C4-2B (cell line): ENCODE results near the gene ENOSF1.

ENCODE experiments used
- H3K27ac ChIP-seq: fragments of 450-650 bp; 2 replicates; pipeline ENCODE4 v1.5.1; 2017
- ZFX ChIP-seq: fragments of 450-650 bp; IDR thresholded peaks from 2 replicates; pipeline ENCODE4 v1.6.1; 2017
- TF ChIP-seq, protein P1 (sequence below): fragments of 450-650 bp; conservative IDR thresholded peaks from 2 replicates; pipeline ENCODE4 v1.5.1; 2017; ENCODE audit warnings: mild to moderate bottlenecking

Gene ENOSF1

DNA sequence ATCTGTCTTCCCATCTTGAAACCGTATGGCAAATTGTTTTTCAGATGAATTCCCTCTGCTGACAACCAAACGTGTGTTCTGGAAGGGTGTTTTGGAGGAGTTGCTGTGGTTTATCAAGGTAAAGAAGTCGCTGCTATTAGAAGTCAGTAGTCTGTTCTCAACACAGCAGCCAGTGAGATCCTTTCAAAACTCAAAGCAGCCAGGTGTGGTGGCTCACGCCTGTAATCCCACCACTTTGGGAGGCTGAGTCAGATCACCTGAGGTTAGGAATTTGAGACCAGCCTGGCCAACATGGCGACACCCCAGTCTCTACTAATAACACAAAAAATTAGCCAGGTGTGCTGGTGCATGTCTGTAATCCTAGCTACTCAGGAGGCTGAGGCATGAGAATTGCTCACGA, 52.8 kb downstream of the ENOSF1 start:
- H3K27ac ChIP-seq = peak overlapping the region; percentile 99
- no peak for TF ChIP-seq ZFX
- TF ChIP-seq, protein P1, sequence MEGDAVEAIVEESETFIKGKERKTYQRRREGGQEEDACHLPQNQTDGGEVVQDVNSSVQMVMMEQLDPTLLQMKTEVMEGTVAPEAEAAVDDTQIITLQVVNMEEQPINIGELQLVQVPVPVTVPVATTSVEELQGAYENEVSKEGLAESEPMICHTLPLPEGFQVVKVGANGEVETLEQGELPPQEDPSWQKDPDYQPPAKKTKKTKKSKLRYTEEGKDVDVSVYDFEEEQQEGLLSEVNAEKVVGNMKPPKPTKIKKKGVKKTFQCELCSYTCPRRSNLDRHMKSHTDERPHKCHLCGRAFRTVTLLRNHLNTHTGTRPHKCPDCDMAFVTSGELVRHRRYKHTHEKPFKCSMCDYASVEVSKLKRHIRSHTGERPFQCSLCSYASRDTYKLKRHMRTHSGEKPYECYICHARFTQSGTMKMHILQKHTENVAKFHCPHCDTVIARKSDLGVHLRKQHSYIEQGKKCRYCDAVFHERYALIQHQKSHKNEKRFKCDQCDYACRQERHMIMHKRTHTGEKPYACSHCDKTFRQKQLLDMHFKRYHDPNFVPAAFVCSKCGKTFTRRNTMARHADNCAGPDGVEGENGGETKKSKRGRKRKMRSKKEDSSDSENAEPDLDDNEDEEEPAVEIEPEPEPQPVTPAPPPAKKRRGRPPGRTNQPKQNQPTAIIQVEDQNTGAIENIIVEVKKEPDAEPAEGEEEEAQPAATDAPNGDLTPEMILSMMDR = no peak

DNA sequence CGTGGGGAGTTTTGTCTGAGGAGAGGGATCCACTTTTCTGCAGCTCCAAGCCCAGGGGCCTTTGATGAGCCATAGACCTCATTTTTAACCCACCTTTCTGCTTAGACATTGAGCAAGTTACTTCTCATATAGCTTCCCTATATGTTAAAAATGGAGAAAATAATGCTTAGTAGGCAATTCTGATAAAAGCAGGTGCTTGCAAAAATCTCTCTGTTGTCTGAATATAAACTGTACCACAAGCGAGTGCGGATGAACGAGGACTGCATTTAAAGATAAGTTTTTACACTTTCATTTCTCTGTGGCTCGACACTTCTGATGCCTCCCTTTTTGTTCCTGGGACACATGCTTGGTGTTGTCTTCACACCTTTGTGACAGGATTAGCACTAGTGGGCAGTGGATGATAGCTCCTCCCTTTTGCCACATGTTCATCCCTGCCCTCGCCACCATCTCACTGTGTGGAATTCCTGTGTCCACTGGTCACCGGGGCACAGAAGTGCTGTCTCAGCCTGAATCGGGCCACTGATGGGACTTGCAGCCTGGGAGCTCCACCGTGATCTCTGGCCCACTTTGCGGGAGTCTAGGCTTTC, 53.4 kb downstream of the ENOSF1 start:
- TF ChIP-seq ZFX = no peak
- TF ChIP-seq, protein P1 = no peak

DNA sequence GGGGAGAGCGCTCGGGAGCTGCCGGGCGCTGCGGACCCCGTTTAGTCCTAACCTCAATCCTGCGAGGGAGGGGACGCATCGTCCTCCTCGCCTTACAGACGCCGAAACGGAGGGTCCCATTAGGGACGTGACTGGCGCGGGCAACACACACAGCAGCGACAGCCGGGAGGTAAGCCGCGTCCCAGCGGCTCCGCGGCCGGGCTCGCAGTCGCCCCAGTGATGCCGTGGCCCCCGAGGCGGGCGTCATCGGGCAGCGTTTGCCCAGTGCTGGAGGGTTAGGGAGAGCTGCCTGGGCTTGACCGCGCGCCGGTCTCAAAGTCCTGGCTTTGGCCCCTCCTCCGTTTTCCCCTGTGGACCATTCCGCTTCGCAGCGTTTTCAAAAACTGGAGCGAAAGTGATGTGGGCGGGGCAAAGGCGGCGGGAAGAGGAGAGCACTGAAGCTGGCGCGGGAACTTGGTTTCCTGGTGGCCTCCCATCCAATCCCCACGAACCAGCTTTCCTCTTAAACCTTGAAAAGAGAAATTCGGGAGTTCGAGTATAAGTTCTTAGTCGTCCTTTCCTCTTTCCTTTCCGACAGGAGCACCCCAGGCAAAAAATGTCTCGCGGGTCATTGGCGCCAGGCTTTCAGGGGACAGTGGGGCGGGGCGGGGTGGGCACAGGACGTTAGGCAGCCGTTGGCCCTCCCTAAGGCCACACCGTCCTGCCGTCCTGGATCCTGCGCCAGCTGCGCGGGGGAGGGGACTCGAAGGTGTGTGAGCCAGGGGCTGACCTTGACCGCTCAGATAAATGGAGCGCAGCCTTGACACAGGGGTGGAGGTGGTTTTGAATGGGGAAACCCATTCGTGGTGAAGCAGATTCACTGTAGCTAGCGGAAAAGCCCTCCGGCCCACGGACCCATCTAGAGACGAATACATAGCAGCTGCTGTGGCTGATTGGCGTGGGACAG, 54.2 kb downstream of the ENOSF1 start:
- TF ChIP-seq, protein P1 = no peak; the same call in 1 of the 2 replicates
- TF ChIP-seq ZFX = no peak
- peak overlapping the region; percentile 99 for H3K27ac ChIP-seq

More for the DNA sequence above, 53.4 kb downstream of the ENOSF1 start:
- peak overlapping the region; percentile 99 for H3K27ac ChIP-seq

DNA sequence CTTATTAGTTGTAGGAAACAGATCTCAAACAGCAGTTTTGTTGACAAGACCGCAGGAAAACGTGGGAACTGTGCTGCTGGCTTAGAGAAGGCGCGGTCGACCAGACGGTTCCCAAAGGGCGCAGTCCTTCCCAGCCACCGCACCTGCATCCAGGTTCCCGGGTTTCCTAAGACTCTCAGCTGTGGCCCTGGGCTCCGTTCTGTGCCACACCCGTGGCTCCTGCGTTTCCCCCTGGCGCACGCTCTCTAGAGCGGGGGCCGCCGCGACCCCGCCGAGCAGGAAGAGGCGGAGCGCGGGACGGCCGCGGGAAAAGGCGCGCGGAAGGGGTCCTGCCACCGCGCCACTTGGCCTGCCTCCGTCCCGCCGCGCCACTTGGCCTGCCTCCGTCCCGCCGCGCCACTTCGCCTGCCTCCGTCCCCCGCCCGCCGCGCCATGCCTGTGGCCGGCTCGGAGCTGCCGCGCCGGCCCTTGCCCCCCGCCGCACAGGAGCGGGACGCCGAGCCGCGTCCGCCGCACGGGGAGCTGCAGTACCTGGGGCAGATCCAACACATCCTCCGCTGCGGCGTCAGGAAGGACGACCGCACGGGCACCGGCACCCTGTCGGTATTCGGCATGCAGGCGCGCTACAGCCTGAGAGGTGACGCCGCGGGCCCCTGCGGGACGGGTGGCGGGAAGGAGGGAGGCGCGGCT, 55.0 kb downstream of the ENOSF1 start, which contains the start of gene TYMS:
Gene TYMS, plus strand, starts transcription at position 343 of the 690 bp plus-strand sequence. Its CDS starts 90 bp downstream, at position 433.
- H3K27ac ChIP-seq = peak within 1 kb of the TSS; percentile 99
- peak; percentile 80 for TF ChIP-seq ZFX
- TF ChIP-seq, protein P1 = no peak; the same call in 1 of the 2 replicates

DNA sequence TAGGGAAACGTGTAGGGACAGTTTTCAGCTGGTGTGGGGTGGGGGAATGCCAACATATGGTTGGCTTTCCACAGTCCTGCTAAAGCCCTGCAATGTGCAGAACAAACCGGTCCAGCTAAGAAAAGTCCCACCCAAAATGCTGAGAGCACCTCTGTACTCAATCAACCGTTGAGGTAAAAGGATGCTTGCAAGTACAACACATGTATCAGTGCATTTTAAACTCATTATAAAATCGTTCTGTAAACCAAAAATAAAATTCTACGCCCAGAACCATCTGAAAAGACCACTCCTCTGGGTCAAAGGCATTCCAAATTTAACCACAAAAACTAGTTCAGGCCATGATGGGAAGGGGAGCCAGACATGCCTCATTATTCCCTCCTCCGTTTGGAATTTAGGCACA, 57.0 kb downstream of the ENOSF1 start:
- no peak overlapping the region for H3K27ac ChIP-seq
- TF ChIP-seq, protein P1 = no peak
- no peak for TF ChIP-seq ZFX

GRCh38 chr18:654601-655000, 57.8 kb downstream of the ENOSF1 start:
- TF ChIP-seq ZFX = no peak
- TF ChIP-seq, protein P1 = no peak
- H3K27ac ChIP-seq = no peak overlapping the region

GRCh38 chr18:653512-653911, 58.9 kb downstream of the ENOSF1 start:
- TF ChIP-seq, protein P1 = no peak
- TF ChIP-seq ZFX = no peak
- no peak overlapping the region for H3K27ac ChIP-seq
